GM18507 (cell line): Measurements from ENCODE around the gene SI.
"Not testable (repeated sequence)": the region's sequence is repeated elsewhere in the genome, so short reads cannot be mapped to it uniquely, and the experiment has no call there.

ENCODE experiments used
- DNase-seq: peaks from one replicate; pipeline ENCODE4 v3.0.0; 2011; ENCODE audit warnings: low read depth; ENCODE audit not compliant: insufficient read length; ENCODE audit errors: extremely low spot score
- FAIRE-seq: peaks from 2 replicates; lab custom pipeline; 2011; peaks lifted over from hg19 to GRCh38; lab: Jason Lieb, UNC

Gene SI

GRCh38 chr3:165078293-165078692, at the start of gene SI:
Gene SI, minus strand, starts transcription at chr3:165078496. Its CDS starts 2,484 bp downstream, at chr3:165076012.
- no peak for DNase-seq
- FAIRE-seq = no peak

- FAIRE-seq (no peak), DNase-seq (no peak)
Observed at GRCh38 chr3:165125836-165126235, 47.5 kb upstream of the SI start.

GRCh38 chr3:165111401-165111800, 33.1 kb upstream of the SI start:
- DNase-seq (no peak), FAIRE-seq (no peak)

GRCh38 chr3:165103616-165104015, 25.3 kb upstream of the SI start:
- no peak for DNase-seq
- no peak for FAIRE-seq

- FAIRE-seq (no peak), DNase-seq (no peak)
Observed at GRCh38 chr3:165082650-165083049, 4.4 kb upstream of the SI start.

- FAIRE-seq = no peak
Observed at GRCh38 chr3:165081183-165081582, 2.9 kb upstream of the SI start.

GRCh38 chr3:165075695-165076094, 2.6 kb downstream of the SI start:
- no peak for FAIRE-seq
- DNase-seq = no peak

More at GRCh38 chr3:165081183-165081582, 2.9 kb upstream of the SI start:
- DNase-seq = no peak

GRCh38 chr3:165070682-165071081, 7.6 kb downstream of the SI start:
- DNase-seq (no peak), FAIRE-seq (no peak)

- DNase-seq (no peak), FAIRE-seq (no peak)
Observed at GRCh38 chr3:165056510-165056909, 21.8 kb downstream of the SI start.

GRCh38 chr3:165040186-165040585, 38.1 kb downstream of the SI start:
- no peak for DNase-seq
- no peak for FAIRE-seq

- DNase-seq (no peak), FAIRE-seq (no peak)
Observed at GRCh38 chr3:165011557-165011956, 66.7 kb downstream of the SI start.

GRCh38 chr3:164984947-164985346, 93.3 kb downstream of the SI start:
- FAIRE-seq = no peak
- DNase-seq = no peak

GRCh38 chr3:164962610-164963009, 115.7 kb downstream of the SI start:
- no peak for DNase-seq
- FAIRE-seq = no peak

GRCh38 chr3:164952966-164953365, 125.3 kb downstream of the SI start:
- FAIRE-seq = no peak

GRCh38 chr3:164951403-164951802, 126.9 kb downstream of the SI start:
- not testable (repeated sequence) for DNase-seq, FAIRE-seq

More at GRCh38 chr3:164952966-164953365, 125.3 kb downstream of the SI start:
- no peak for DNase-seq

GRCh38 chr3:164940745-164941144, 137.6 kb downstream of the SI start:
- FAIRE-seq (no peak), DNase-seq (no peak)

GRCh38 chr3:164929642-164930041, 148.7 kb downstream of the SI start:
- DNase-seq (no peak), FAIRE-seq (no peak)
